Left renal cortex interstitium (tissue), 4 donors: ENCODE data around the gene CCM2L. TPM values are rescaled to one million over a fixed set of nuclear protein-coding genes. Genes with fewer than 3 reads are reported as not detected.
"Not testable (repeated sequence)": the region's sequence is repeated elsewhere in the genome, so short reads cannot be mapped to it uniquely, and the experiment has no call there.

ENCODE experiments used
- DNase-seq, 4 donors: peaks; one replicate each; pipeline ENCODE4 v3.0.0-alpha.2; 2013; ENCODE audit warnings: low read depth in 4 of 4, low spot score in 2 of 4, missing footprints in 1 of 4
- polyA plus RNA-seq, 4 donors: library from polyadenylated mRNA; unstranded; fragments of 120-200 nt; gene quantifications; one replicate each; pipeline ENCODE4 v1.2.1, GENCODE V29; 2013; ENCODE audit not compliant: insufficient read length in 4 of 4

The CCM2L gene
- polyA plus RNA-seq, 4 donors, result 6.6 to 8.5 (median 7.9) TPM

GRCh38 chr20:32027643-32028042 lies 17.4 kb downstream of the CCM2L start:
- no peak for DNase-seq

- DNase-seq, result peak in 3 of 4 donors; percentile 41 to 62 (median 44)
Measured at GRCh38 chr20:32028647-32029372, 18.6 kb downstream of the CCM2L start.

- no peak for DNase-seq
Measured at GRCh38 chr20:32029561-32029960, 19.3 kb downstream of the CCM2L start.

GRCh38 chr20:32031007-32031958 lies 21.0 kb downstream of the CCM2L start:
- DNase-seq, result peak in 2 of 4 donors; percentile 63 to 73

GRCh38 chr20:32033316-32033715 lies 23.1 kb downstream of the CCM2L start:
- DNase-seq, result no peak

GRCh38 chr20:32033721-32034120 lies 23.5 kb downstream of the CCM2L start:
- DNase-seq, result not testable (repeated sequence)

- no peak for DNase-seq
Measured at GRCh38 chr20:32034581-32035425, 24.6 kb downstream of the CCM2L start.

GRCh38 chr20:32035426-32035779 lies 25.2 kb downstream of the CCM2L start:
- no peak for DNase-seq

- DNase-seq, result no peak
Measured at GRCh38 chr20:32036252-32036651, 26.0 kb downstream of the CCM2L start.

GRCh38 chr20:32036716-32037485 lies 26.7 kb downstream of the CCM2L start:
- DNase-seq, result no peak

GRCh38 chr20:32037929-32038328 lies 27.7 kb downstream of the CCM2L start:
- no peak for DNase-seq

GRCh38 chr20:32040142-32040953 lies 30.1 kb downstream of the CCM2L start:
- DNase-seq, result no peak

- DNase-seq, result no peak
Measured at GRCh38 chr20:32045999-32046398, 35.8 kb downstream of the CCM2L start.

GRCh38 chr20:32050324-32050841 lies 40.1 kb downstream of the CCM2L start:
- DNase-seq, result no peak

- no peak for DNase-seq
Measured at GRCh38 chr20:32050851-32051556, 40.8 kb downstream of the CCM2L start.

- no peak for DNase-seq
Measured at GRCh38 chr20:32051720-32052089, 41.5 kb downstream of the CCM2L start.

- no peak for DNase-seq
Measured at GRCh38 chr20:32052090-32052777, 42.0 kb downstream of the CCM2L start, which contains the start of gene HCK. TSS of gene HCK (plus strand) at chr20:32052242.
